Gastroesophageal sphincter (tissue), 4 donors: ENCODE data around the gene SIPA1L3. TPM values are rescaled to one million over a fixed set of nuclear protein-coding genes. Genes with fewer than 3 reads are reported as not detected.

ENCODE experiments used
- ATAC-seq: fragments of 150-250 bp; one replicate; pipeline ENCODE4 v1.9.1; 2016; ENCODE audit warnings: mild to moderate bottlenecking, moderate library complexity
- H3K27ac ChIP-seq, 4 donors: fragments of 200-600 bp; sonication (generic) in 3 of 4; 1 replicate in 3 of 4; 2 replicates in 1 of 4; pipeline ENCODE4 v1.5.1; 2016 to 2019
- H3K27me3 ChIP-seq: fragments of 200-600 bp; sonication (generic); one replicate; pipeline ENCODE4 v1.5.1; 2019
- H3K36me3 ChIP-seq, 2 donors: fragments of 200-600 bp; sonication (generic); one replicate each; pipeline ENCODE4 v1.5.1; 2019; ENCODE audit warnings: control low read depth in 1 of 2
- H3K4me1 ChIP-seq, 3 donors: fragments of 200-600 bp; sonication (generic); 1 replicate in 2 of 3; 2 replicates in 1 of 3; pipeline ENCODE4 v1.5.1; 2016 to 2019; ENCODE audit warnings: control low read depth in 2 of 3
- H3K4me3 ChIP-seq, 2 donors: fragments of 200-600 bp; sonication (generic); one replicate each; pipeline ENCODE4 v1.5.1; 2019; ENCODE audit warnings: mild to moderate bottlenecking in 1 of 2, moderate library complexity in 1 of 2
- H3K9me3 ChIP-seq, 3 donors: fragments of 200-600 bp; sonication (generic); one replicate each; pipeline ENCODE4 v1.5.1; 2017 to 2019; ENCODE audit warnings: control low read depth in 2 of 3
- CTCF ChIP-seq, 4 experiments: fragments of 200-600 bp in 2 of 4; fragments of 450-650 bp in 2 of 4; sonication (generic) in 1 of 4; IDR thresholded peaks; one replicate each; pipeline ENCODE4 v1.5.1; 2017 to 2019; ENCODE audit warnings: antibody characterized with exemption in 4 of 4, mild to moderate bottlenecking in 2 of 4, moderate library complexity in 2 of 4
- EP300 ChIP-seq: sonication (generic); formaldehyde crosslinking; IDR thresholded peaks from one replicate; pipeline ENCODE4 v1.6.1; 2017; ENCODE audit warnings: antibody characterized with exemption, mild to moderate bottlenecking
- POLR2A ChIP-seq, 2 donors: fragments of 450-650 bp; IDR thresholded peaks; one replicate each; pipeline ENCODE4 v1.6.1; 2017; ENCODE audit warnings: antibody characterized with exemption in 2 of 2, mild to moderate bottlenecking in 2 of 2, moderate library complexity in 1 of 2
- POLR2AphosphoS5 ChIP-seq: sonication (generic); formaldehyde crosslinking; IDR thresholded peaks from one replicate; pipeline ENCODE4 v1.6.1; 2017; ENCODE audit warnings: antibody characterized with exemption
- WGBS, 2 donors: methylation state at CpG; one replicate each; pipeline ENCODE4 v1.1.5; 2018; ENCODE audit warnings: low coverage in 1 of 2; 5-methylcytosine and 5-hydroxymethylcytosine counted together
- total RNA-seq, 4 donors: library from RNA; depleted of rRNA; stranded (reverse); fragments of >200 nt; gene quantifications; one replicate each; pipeline ENCODE4 v1.1.0, GENCODE V29; 2016

SIPA1L3 gene
- total RNA-seq, 4 donors from 2014 or later = 5.9 to 20.2 (median 11.8) TPM

GRCh38 chr19:38072776-38073750 lies 166.1 kb downstream of the SIPA1L3 start:
- Histone ChIP-seq H3K36me3 (no peaks in the 10 kb centered on the region), H3K27ac (no peak overlapping the region), H3K4me3 (no peak overlapping the region), H3K4me1 (no peaks in the 10 kb centered on the region), H3K9me3 (peaks cover 0 to 9% (median 0%) of the 10 kb centered on the region in 3 donors), H3K27me3 (no peaks in the 10 kb centered on the region)
- TF ChIP-seq POLR2A (IDR thresholded peaks at IDR 0.05) = no peak
- TF ChIP-seq EP300 = no peak
- no peak for TF ChIP-seq POLR2AphosphoS5
- no peak for TF ChIP-seq CTCF (IDR thresholded peaks at IDR 0.05)
- 92% methylated on average over 6 to 8 of the region's 18 CpGs for WGBS, 2 donors
- ATAC-seq = no peak

GRCh38 chr19:38073841-38074685 lies 167.1 kb downstream of the SIPA1L3 start:
- H3K27ac ChIP-seq = no peak overlapping the region
- H3K4me3 ChIP-seq = no peak overlapping the region
- TF ChIP-seq POLR2A (IDR thresholded peaks at IDR 0.05) (no peak), EP300 (no peak), CTCF (IDR thresholded peaks at IDR 0.05) (no peak), POLR2AphosphoS5 (no peak)
- peaks cover 0 to 9% (median 0%) of the 10 kb centered on the region in 3 donors for H3K9me3 ChIP-seq
- no peaks in the 10 kb centered on the region for H3K27me3 ChIP-seq
- no peaks in the 10 kb centered on the region for H3K36me3 ChIP-seq
- ATAC-seq = no peak
- no peaks in the 10 kb centered on the region for H3K4me1 ChIP-seq
- WGBS, 2 donors = 60 to 72% methylated on average over 9 to 10 of the region's 16 CpGs

GRCh38 chr19:38076337-38076736 lies 169.3 kb downstream of the SIPA1L3 start:
- ATAC-seq = no peak
- Histone ChIP-seq H3K27ac (no peak overlapping the region), H3K9me3 (peaks cover 0 to 9% (median 0%) of the 10 kb centered on the region in 3 donors), H3K4me3 (no peak overlapping the region), H3K36me3 (peaks cover 0 to 3% of the 10 kb centered on the region in 2 donors), H3K27me3 (no peaks in the 10 kb centered on the region), H3K4me1 (no peaks in the 10 kb centered on the region)
- TF ChIP-seq POLR2AphosphoS5 = no peak
- 93% methylated on average over 9 to 10 of the region's 10 CpGs for WGBS, 2 donors

DNA sequence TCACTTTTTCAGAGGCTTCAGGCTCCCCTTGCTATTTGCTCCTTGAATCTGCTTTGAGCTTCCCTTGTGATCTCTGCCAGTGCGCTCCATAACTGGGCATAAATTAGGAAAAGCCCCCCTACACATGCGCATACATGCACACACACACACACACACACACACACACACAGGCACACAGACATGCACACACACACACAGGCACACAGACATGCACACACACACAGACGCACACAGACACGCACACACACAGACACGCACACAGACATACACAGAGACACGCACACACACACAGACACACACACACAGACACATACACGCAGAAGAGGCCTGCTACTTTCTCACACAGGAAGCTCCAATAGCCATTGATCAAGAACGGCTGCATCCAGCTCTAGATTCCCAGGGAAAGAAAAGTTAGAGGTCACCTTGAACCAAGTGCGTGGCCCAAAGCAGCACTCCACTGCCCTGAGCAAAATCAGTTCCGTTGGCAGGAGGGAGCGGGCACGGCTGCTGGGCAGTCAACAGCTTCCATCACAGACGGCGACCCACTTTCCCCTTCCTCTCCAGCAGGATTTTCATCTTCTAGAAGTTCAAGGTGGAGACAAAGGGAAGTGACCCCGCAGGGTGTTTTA lies 171.4 kb downstream of the SIPA1L3 start:
- no peak overlapping the region for H3K27ac ChIP-seq
- no peak overlapping the region for H3K4me3 ChIP-seq
- H3K27me3 ChIP-seq = no peaks in the 10 kb centered on the region
- H3K36me3 ChIP-seq = peaks cover 0 to 24% of the 10 kb centered on the region in 2 donors
- TF ChIP-seq CTCF (IDR thresholded peaks at IDR 0.05) (no peak), POLR2A (IDR thresholded peaks at IDR 0.05) (no peak), POLR2AphosphoS5 (no peak), EP300 (no peak)
- H3K4me1 ChIP-seq = no peaks in the 10 kb centered on the region
- H3K9me3 ChIP-seq = peaks cover 0 to 9% (median 0%) of the 10 kb centered on the region in 3 donors
- ATAC-seq = no peak
- WGBS, 2 donors = 92 to 100% methylated on average over 2 to 3 of the region's 15 CpGs

DNA sequence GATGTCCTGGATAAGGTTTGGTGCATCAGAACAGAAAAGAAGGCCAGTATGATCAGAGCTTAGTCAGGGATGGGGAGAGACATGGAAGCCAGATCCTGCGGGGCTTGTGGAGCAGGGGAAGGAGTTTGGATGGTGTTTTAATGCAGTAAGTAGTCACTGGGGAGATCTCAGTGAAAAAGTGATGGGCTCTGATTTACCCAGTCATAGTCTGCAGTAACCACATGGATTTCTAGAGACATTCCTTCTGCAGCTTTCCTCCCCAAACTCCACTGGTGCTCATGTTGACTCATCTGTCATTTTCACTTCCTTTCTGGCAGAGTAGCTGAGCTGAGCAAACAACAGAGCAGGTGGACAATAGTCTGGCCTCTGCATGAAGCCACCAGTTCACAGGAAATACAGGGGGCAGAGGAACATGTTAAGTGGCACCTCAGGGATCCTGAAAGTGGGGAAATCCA lies 172.9 kb downstream of the SIPA1L3 start:
- TF ChIP-seq POLR2A (IDR thresholded peaks at IDR 0.05) (no peak), CTCF (IDR thresholded peaks at IDR 0.05) (no peak), POLR2AphosphoS5 (no peak), EP300 (no peak)
- 40 to 56% methylated on average over 1 of the region's 1 CpG for WGBS, 2 donors
- Histone ChIP-seq H3K4me3 (no peak overlapping the region), H3K9me3 (peaks cover 0 to 9% (median 0%) of the 10 kb centered on the region in 3 donors), H3K4me1 (no peaks in the 10 kb centered on the region), H3K27me3 (no peaks in the 10 kb centered on the region), H3K27ac (no peak overlapping the region), H3K36me3 (peaks cover 0 to 26% of the 10 kb centered on the region in 2 donors)
- ATAC-seq = no peak
